GM21381 (cell line): ENCODE measurements around the gene GJA10.
"Not testable (repeated sequence)": the region's sequence is repeated elsewhere in the genome, so short reads cannot be mapped to it uniquely, and the experiment has no call there.

ENCODE experiments used
- ATAC-seq: cut with Tn5 transposase; IDR thresholded peaks from one replicate; pipeline ENCODE4 v1.9.1; 2021; ENCODE audit warnings: mild to moderate bottlenecking, moderate library complexity; ENCODE audit not compliant: unreplicated experiment

GJA10 gene

GRCh38 chr6:89894169-89894568 is at the start of gene GJA10:
TSS of gene GJA10 (plus strand) at chr6:89894469. CDS start at chr6:89894469, 0 bp downstream.
- no peak for ATAC-seq

- not testable (repeated sequence) for ATAC-seq
Measured at GRCh38 chr6:89847513-89847912, 46.8 kb upstream of the GJA10 start.

- ATAC-seq = no peak
Measured at GRCh38 chr6:89853068-89853467, 41.2 kb upstream of the GJA10 start.

GRCh38 chr6:89858041-89858440 is 36.2 kb upstream of the GJA10 start:
- no peak for ATAC-seq

GRCh38 chr6:89859744-89860143 is 34.5 kb upstream of the GJA10 start:
- ATAC-seq = peak; percentile 51

GRCh38 chr6:89862273-89862672 is 32.0 kb upstream of the GJA10 start:
- ATAC-seq = peak; percentile 79

GRCh38 chr6:89862698-89863097 is 31.6 kb upstream of the GJA10 start:
- peak; percentile 21 for ATAC-seq

GRCh38 chr6:89866024-89866678 is 28.1 kb upstream of the GJA10 start:
- no peak for ATAC-seq

GRCh38 chr6:89873721-89874120 is 20.5 kb upstream of the GJA10 start:
- ATAC-seq = no peak

- ATAC-seq = no peak
Measured at GRCh38 chr6:89874438-89874837, 19.8 kb upstream of the GJA10 start.

- ATAC-seq = no peak
Measured at GRCh38 chr6:89886378-89887120, 7.7 kb upstream of the GJA10 start.

GRCh38 chr6:89887452-89888137 is 6.7 kb upstream of the GJA10 start:
- ATAC-seq = no peak

GRCh38 chr6:89888138-89888514 is 6.1 kb upstream of the GJA10 start:
- no peak for ATAC-seq

- no peak for ATAC-seq
Measured at GRCh38 chr6:89888871-89889270, 5.4 kb upstream of the GJA10 start.

GRCh38 chr6:89890845-89891528 is 3.3 kb upstream of the GJA10 start:
- ATAC-seq = not testable (repeated sequence)

- ATAC-seq = not testable (repeated sequence)
Measured at GRCh38 chr6:89892577-89892976, 1.7 kb upstream of the GJA10 start.

- no peak for ATAC-seq
Measured at GRCh38 chr6:89895276-89895874, 1.1 kb downstream of the GJA10 start.

GRCh38 chr6:89910001-89910901 is 16.0 kb downstream of the GJA10 start:
- not testable (repeated sequence) for ATAC-seq

GRCh38 chr6:89910902-89911240 is 16.6 kb downstream of the GJA10 start:
- ATAC-seq = no peak
